Osteocyte (in vitro differentiated cells): Measurements from ENCODE around the gene MYBPC3. TPM values are rescaled to one million over a fixed set of nuclear protein-coding genes. Genes with fewer than 3 reads are reported as not detected.

Experiments used
- DNase-seq: peaks from one replicate; pipeline ENCODE4 v3.0.0; 2021; ENCODE audit warnings: mixed read lengths; ENCODE audit not compliant: unreplicated experiment; ENCODE audit errors: extremely low spot score
- H3K27ac Mint-ChIP-seq: one replicate; pipeline ENCODE4 v1.8.0; 2021; ENCODE audit warnings: mild to moderate bottlenecking, mixed read lengths; ENCODE audit not compliant: unreplicated experiment
- H3K27me3 Mint-ChIP-seq: one replicate; pipeline ENCODE4 v1.8.0; 2021; ENCODE audit warnings: mixed read lengths; ENCODE audit not compliant: unreplicated experiment
- H3K36me3 Mint-ChIP-seq: one replicate; pipeline ENCODE4 v1.8.0; 2021; ENCODE audit warnings: mixed read lengths; ENCODE audit not compliant: unreplicated experiment
- H3K4me1 Mint-ChIP-seq: one replicate; pipeline ENCODE4 v1.8.0; 2021; ENCODE audit warnings: mixed read lengths; ENCODE audit not compliant: unreplicated experiment
- H3K4me3 Mint-ChIP-seq: one replicate; pipeline ENCODE4 v1.8.0; 2021; ENCODE audit warnings: mild to moderate bottlenecking, moderate library complexity, mixed read lengths; ENCODE audit not compliant: unreplicated experiment
- H3K9me3 Mint-ChIP-seq: one replicate; pipeline ENCODE4 v1.8.0; 2021; ENCODE audit warnings: mixed read lengths; ENCODE audit not compliant: unreplicated experiment
- total RNA-seq: library from RNA; stranded (reverse); gene quantifications from 2 replicates; pipeline ENCODE4 v1.2.1, GENCODE V29; 2021
- TF ChIP-seq, protein P1 (sequence below): fragments of 200-600 bp; sonication (generic); IDR thresholded peaks from 2 replicates; pipeline ENCODE4 v1.5.0; 2021; ENCODE audit warnings: antibody characterized with exemption, mild to moderate bottlenecking, moderate library complexity

Gene MYBPC3
- total RNA-seq, 1 donor from 2014 or later: not detected

DNA sequence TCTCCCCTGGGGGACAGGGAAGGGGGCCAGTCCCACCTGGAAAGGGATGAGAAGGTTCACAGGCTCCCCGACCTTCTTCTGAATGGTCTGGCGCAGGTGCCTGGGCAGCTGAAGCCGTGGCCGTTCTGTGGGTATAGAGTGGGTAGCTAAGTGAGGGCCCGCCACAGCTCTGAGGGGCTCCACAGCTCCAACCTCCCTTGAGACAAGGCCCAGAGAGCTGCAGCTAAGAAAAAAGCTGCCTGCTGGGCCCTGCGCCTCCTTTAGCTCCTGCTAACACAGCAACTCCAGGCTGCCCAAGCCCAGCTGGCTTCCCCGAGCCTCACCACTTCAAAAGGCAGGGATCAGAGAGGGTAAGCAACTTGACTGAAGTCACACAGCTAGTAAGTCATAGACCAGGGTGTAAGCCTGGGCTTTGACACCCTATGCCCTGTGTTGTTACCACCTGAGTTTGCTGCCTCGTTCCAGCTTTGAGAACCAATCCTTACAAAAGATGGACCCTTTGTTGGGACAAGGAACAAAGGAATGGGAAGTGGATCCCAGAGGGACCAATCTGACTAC, 18.5 kb downstream of the MYBPC3 start:
- DNase-seq: no peak
- no peaks in the 10 kb centered on the region for H3K9me3 Mint-ChIP-seq
- no peak overlapping the region for H3K27ac Mint-ChIP-seq
- TF ChIP-seq, protein P1, sequence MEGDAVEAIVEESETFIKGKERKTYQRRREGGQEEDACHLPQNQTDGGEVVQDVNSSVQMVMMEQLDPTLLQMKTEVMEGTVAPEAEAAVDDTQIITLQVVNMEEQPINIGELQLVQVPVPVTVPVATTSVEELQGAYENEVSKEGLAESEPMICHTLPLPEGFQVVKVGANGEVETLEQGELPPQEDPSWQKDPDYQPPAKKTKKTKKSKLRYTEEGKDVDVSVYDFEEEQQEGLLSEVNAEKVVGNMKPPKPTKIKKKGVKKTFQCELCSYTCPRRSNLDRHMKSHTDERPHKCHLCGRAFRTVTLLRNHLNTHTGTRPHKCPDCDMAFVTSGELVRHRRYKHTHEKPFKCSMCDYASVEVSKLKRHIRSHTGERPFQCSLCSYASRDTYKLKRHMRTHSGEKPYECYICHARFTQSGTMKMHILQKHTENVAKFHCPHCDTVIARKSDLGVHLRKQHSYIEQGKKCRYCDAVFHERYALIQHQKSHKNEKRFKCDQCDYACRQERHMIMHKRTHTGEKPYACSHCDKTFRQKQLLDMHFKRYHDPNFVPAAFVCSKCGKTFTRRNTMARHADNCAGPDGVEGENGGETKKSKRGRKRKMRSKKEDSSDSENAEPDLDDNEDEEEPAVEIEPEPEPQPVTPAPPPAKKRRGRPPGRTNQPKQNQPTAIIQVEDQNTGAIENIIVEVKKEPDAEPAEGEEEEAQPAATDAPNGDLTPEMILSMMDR: no peak
- peaks cover 4% of the 10 kb centered on the region for H3K36me3 Mint-ChIP-seq
- no peaks in the 10 kb centered on the region for H3K27me3 Mint-ChIP-seq
- H3K4me3 Mint-ChIP-seq: no peak overlapping the region
- no peaks in the 10 kb centered on the region for H3K4me1 Mint-ChIP-seq

DNA sequence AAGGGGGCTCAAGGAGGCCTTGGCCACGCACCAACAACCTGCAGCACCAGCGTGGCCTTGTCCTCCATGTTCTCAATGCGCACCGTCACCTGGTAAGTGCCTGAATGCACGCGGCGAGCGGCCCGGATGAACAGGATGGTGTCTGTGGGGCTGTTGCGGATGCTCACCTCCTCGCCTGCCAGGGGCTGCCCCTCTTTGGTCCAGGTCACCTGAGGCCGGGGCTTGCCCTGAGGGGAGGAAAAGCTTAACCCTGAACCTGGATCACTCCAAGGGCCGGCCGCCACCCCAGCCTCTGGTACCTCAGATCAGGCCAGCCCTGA, 19.0 kb downstream of the MYBPC3 start:
- Mint-ChIP-seq H3K9me3 (no peaks in the 10 kb centered on the region), H3K4me1 (no peaks in the 10 kb centered on the region), H3K4me3 (no peak overlapping the region), H3K27ac (no peak overlapping the region), H3K36me3 (peaks cover 8% of the 10 kb centered on the region), H3K27me3 (no peaks in the 10 kb centered on the region)
- TF ChIP-seq, protein P1: no peak
- DNase-seq: peak; percentile 81

DNA sequence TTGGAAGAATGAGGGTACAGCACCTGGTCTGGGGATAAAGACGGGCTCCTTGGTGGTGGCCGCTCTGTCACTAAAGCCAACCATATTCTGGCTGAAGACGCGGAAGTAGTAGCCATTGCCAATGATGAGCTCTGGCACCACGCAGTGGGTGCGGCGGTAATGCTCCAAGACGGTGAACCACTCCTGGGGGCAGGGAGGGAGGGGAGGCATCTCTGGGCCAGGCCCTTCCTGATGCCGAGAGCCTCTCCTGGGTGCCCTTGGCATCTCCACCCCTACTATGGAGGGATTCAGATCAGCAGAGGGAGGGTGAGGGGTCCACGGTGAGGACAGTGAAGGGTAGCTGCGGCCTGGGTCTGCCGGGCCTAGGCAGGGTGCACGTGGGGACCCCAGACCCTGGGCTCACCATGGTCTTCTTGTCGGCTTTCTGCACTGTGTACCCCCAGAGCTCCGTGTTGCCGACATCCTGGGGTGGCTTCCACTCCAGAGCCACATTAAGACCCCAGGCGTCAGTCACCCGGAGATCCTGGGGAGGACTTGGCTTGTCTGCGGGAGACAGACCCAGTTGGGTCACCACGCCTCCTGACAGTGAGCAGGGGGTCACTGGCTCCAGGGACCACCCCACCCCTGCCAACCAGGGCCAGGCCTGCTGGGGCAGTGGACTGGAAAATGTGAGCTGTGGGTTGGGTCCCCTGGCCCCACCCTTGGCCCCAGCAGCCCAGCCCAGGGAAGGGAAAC, 19.5 kb downstream of the MYBPC3 start:
- H3K27ac Mint-ChIP-seq: no peak overlapping the region
- no peak for DNase-seq
- TF ChIP-seq, protein P1: no peak
- H3K9me3 Mint-ChIP-seq: no peaks in the 10 kb centered on the region
- no peak overlapping the region for H3K4me3 Mint-ChIP-seq
- H3K4me1 Mint-ChIP-seq: no peaks in the 10 kb centered on the region
- H3K27me3 Mint-ChIP-seq: no peaks in the 10 kb centered on the region
- peaks cover 10% of the 10 kb centered on the region for H3K36me3 Mint-ChIP-seq

DNA sequence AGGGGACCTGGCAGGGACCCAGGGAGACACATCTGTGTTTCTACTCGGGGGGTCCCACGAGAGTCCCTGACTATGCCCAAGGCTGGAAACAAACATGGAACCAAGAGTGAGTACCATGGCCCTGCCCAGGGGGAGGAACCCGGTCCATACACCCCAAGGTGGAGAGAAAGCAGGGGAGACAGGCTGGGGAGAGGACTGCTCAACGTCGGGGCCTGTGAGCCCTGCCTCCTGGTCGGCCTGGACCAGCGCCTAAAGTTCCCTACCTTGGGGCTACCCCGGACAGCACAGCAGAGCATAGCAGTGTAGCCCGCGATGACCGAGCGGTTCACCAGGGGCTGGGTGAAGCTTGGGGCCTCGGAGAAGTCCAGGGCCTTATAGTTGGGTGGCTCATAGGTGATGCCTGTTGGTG, 20.2 kb downstream of the MYBPC3 start:
- H3K27ac Mint-ChIP-seq: no peak overlapping the region
- H3K4me3 Mint-ChIP-seq: no peak overlapping the region
- DNase-seq: no peak
- no peaks in the 10 kb centered on the region for H3K4me1 Mint-ChIP-seq
- H3K36me3 Mint-ChIP-seq: peaks cover 15% of the 10 kb centered on the region
- no peaks in the 10 kb centered on the region for H3K27me3 Mint-ChIP-seq
- no peaks in the 10 kb centered on the region for H3K9me3 Mint-ChIP-seq
- TF ChIP-seq, protein P1: no peak

DNA sequence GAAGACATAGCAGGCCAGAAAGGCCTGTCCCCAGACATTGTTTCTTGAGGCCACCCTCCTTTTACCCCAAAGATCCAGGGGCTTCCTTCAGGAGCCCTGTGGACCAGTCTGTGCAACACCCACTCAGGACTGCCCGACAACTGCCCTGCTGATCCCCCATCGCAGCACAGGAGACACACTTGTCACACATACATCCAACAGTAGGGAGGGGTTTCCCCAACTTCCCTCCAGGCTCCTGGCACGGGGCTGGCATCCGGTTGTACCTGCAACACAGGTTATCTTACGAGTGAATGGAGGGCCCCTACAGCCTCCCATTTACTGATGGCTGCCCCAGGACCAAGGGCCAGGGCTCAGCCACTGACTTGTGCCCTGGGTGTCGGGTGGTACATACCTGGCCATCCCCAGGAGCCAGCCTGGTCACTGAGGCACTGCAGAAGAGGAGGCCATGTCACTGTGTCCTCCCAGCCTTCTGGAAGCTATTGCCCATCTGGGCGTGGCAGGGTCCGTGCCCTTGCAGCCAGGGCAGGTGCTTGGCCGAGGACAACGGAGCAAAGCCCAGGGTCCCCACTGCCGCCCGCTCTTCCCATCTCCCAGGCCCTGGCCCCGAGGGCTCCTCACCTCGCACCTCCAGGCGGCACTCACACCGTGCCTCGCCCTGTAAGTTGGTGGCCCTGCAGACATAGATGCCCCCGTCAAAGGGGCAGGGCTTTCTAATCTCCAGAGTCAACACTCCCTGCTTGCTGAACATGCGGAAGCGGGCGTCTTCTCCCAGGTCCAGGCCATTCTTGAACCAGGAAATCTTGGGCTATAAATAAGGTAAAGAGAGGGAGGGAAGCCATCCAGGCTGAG, 20.8 kb downstream of the MYBPC3 start:
- H3K27me3 Mint-ChIP-seq: no peaks in the 10 kb centered on the region
- TF ChIP-seq, protein P1: no peak
- H3K9me3 Mint-ChIP-seq: no peaks in the 10 kb centered on the region
- no peaks in the 10 kb centered on the region for H3K4me1 Mint-ChIP-seq
- H3K27ac Mint-ChIP-seq: no peak overlapping the region
- no peak overlapping the region for H3K4me3 Mint-ChIP-seq
- DNase-seq: no peak
- H3K36me3 Mint-ChIP-seq: peaks cover 17% of the 10 kb centered on the region
